ENCODE measurements around the gene CFAP206. TPM values are rescaled to one million over a fixed set of nuclear protein-coding genes. Genes with fewer than 3 reads are reported as not detected.

The CFAP206 gene
- total RNA-seq, result 0.29 and 0.65 TPM in 2 replicates

GRCh38 chr6:87407901-87408720 is at the start of gene CFAP206:
CFAP206 (plus strand) TSS chr6:87407972; CDS start chr6:87409840, 1,868 bp downstream.

DNA sequence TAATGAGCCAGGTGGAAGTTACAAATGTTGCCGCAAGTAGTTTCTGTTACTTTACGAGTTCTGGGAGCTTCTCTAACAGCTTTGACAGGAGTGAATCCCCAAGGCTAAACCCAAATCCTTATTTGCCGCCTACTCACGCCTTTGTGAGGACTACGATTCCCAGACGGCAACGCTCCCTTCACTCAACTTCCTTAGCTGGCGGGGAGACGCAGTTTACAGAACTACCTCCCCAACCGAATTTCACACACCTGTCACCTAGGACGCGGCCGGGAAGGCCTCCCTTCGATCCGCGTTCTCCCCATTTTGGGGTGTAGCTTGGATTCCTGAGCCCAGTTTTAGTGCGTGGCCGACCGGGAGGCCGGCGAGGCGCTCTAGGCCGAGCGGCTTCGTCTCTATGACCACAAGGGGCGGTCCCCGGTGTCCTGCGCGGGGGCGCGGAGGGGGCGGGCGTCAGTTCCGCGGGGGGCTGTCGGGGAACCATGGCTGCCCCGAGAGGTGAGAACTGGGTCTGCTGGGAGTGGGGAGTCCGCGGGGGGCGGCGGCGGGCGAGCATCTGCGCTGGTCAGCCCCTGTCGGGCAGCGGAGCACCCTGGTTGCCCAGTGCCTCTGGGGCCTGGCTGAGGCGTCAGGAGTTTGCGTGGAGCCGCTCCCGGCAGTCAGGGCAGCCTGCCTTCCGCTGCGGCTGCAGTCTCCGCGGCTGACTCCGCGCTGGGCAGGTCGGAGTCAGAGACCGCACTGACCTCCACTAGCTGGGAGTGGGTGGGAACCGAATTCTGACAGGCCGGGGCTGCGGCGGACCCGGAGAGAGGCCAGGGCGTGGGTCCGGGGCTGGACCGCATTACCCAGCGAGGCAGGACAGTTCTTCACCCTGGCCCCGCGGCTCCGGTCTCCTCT is 65.0 kb downstream of the CFAP206 start, which contains the start of gene SLC35A1:
SLC35A1 (plus strand) TSS at position 450 of the 894 bp plus-strand sequence; CDS start at position 480, 30 bp downstream.

Small RNA genes within 50 kb of the gene (small RNA-seq; reads per million reads assigned to genes)
- gene AL049697.2, result not detected
- not detected for gene RNU6-444P

Other genes starting within 250 kb of the CFAP206 start
- gene SMIM8, start 85.4 kb upstream of the CFAP206 start, total RNA-seq, result 5.2 and 6.3 TPM in 2 replicates
- under 0.01 TPM in 1 of 2 replicates, not detected in the other for gene GJB7, start 78.7 kb upstream of the CFAP206 start, total RNA-seq
- gene C6orf163, start 63.2 kb upstream of the CFAP206 start, total RNA-seq, result 2.9 and 3.8 TPM in 2 replicates
- gene SLC35A1, start 65.0 kb downstream of the CFAP206 start, total RNA-seq, result 12.7 and 13.4 TPM in 2 replicates
- 31.0 and 32.3 TPM in 2 replicates for gene RARS2, start 182.0 kb downstream of the CFAP206 start, total RNA-seq
- gene ORC3, start 182.2 kb downstream of the CFAP206 start, total RNA-seq, result 17.3 and 22.3 TPM in 2 replicates